HEK293T (cell line): ENCODE measurements around the gene GOLGA6L9.
"Not testable (repeated sequence)": the region's sequence is repeated elsewhere in the genome, so short reads cannot be mapped to it uniquely, and the experiment has no call there.

Source experiments
- ARNT ChIP-seq: fragments of 450-650 bp; IDR thresholded peaks from 2 replicates; pipeline ENCODE4 v1.6.1; 2017; ENCODE audit warnings: mild to moderate bottlenecking
- BHLHE40 ChIP-seq: fragments of 450-650 bp; IDR thresholded peaks from 2 replicates; pipeline ENCODE4 v1.6.1; 2016; ENCODE audit warnings: mild to moderate bottlenecking, moderate library complexity, borderline replicate concordance
- CTBP1 ChIP-seq: fragments of 450-650 bp; IDR thresholded peaks from 2 replicates; pipeline ENCODE4 v1.6.1; 2016; ENCODE audit warnings: borderline replicate concordance
- ELF4 ChIP-seq: fragments of 450-650 bp; IDR thresholded peaks from 2 replicates; pipeline ENCODE4 v1.6.1; 2017; ENCODE audit warnings: antibody characterized with exemption
- FOXA1 ChIP-seq: fragments of 450-650 bp; IDR thresholded peaks from 2 replicates; pipeline ENCODE4 v1.6.1; 2016; ENCODE audit warnings: mild to moderate bottlenecking
- FOXM1 ChIP-seq: fragments of 450-650 bp; IDR thresholded peaks from 2 replicates; pipeline ENCODE4 v1.6.1; 2017; ENCODE audit warnings: mild to moderate bottlenecking, borderline replicate concordance
- LEF1 ChIP-seq: fragments of 450-650 bp; IDR thresholded peaks from 2 replicates; pipeline ENCODE4 v1.6.1; 2017; ENCODE audit warnings: mild to moderate bottlenecking, borderline replicate concordance
- NFRKB ChIP-seq: fragments of 450-650 bp; IDR thresholded peaks from 2 replicates; pipeline ENCODE4 v1.6.1; 2016; ENCODE audit warnings: mild to moderate bottlenecking, moderate library complexity
- SP1 ChIP-seq: fragments of 450-650 bp; IDR thresholded peaks from 2 replicates; pipeline ENCODE4 v1.6.1; 2017
- ZNF384 ChIP-seq: fragments of 450-650 bp; IDR thresholded peaks from 2 replicates; pipeline ENCODE4 v1.6.1; 2016

DNA sequence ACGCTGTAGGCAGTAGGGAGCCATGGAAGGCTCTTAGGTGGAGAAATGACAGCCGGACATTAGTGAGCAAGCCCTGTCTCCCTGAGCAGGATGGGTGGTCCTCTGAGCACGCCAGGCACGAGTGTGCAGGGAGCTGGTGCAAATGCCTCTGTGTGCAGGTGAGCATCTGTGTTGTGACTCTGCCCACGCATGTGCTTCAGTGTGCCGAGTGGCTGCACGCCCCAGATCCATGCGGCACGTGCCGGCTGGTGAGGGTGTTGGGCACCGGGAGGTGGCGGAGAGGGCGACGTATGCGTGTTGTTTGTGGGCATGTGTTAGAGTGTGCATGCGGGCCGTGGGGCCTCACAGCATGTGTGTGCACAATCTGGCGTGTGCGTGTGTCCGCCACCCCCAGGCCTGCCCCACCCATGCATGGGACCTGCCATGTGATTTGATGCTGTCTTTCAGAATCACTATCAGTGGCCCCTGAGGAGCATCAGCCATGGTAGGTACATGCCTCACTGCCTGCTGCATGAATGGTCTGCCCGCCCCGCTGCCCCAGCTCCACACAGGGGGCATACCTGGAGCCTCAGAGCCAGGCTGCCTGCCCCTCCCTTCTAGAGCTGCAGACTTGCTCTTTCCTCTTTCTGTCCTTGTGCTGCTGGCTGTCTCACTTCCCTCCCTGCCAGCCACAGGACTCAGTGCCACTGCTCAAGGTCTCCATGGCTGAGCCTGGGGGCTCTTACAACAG is 45.1 kb downstream of the GOLGA6L9 start:
- not testable (repeated sequence) for TF ChIP-seq NFRKB, FOXM1, SP1, LEF1, FOXA1, CTBP1, ZNF384, BHLHE40, ELF4, ARNT
